Measurements from ENCODE around the gene PNPLA8.

- TF ChIP-seq CTCF (IDR thresholded peaks at IDR 0.05; ENCODE audit: low read depth, low read length) (no peak), POLR2A (IDR thresholded peaks at IDR 0.05; ENCODE audit: extremely low read depth, insufficient read length) (no peak), MYC (IDR thresholded peaks at IDR 0.05; ENCODE audit: low read depth, low read length) (no peak), MAX (IDR thresholded peaks at IDR 0.05; ENCODE audit: low read depth, low read length) (no peak)
Observed at GRCh38 chr7:108455551-108455997, 70.4 kb downstream of the PNPLA8 start.
